Heart right ventricle (tissue), 16 donors: ENCODE results near the gene INS. TPM values are rescaled to one million over a fixed set of nuclear protein-coding genes. Genes with fewer than 3 reads are reported as not detected.

Source experiments
- ATAC-seq, 8 donors: fragments of 200-7000 bp; cut with Tn5 transposase; one replicate each; pipeline ENCODE4 v1.9.1; 2020; ENCODE audit warnings: mild to moderate bottlenecking in 8 of 8, moderate library complexity in 8 of 8, moderate number of reproducible peaks in 1 of 8
- DNase-seq, 2 donors: peaks; one replicate each; pipeline ENCODE4 v3.0.0-alpha.2; 2020
- H3K27ac ChIP-seq, 10 donors: fragments of 200-600 bp; sonication (generic) in 2 of 10; one replicate each; pipeline versions ENCODE4 v1.5.0 to v1.8.0; 2020 to 2022; ENCODE audit warnings: mild to moderate bottlenecking in 3 of 10
- H3K27me3 ChIP-seq, 7 donors: fragments of 200-600 bp; one replicate each; pipeline ENCODE4 v1.8.0; 2021 to 2022; ENCODE audit warnings: mild to moderate bottlenecking in 2 of 7
- H3K36me3 ChIP-seq, 9 donors: fragments of 200-600 bp; sonication (generic) in 1 of 9; one replicate each; pipeline versions ENCODE4 v1.5.0 to v1.8.0; 2020 to 2022; ENCODE audit warnings: mild to moderate bottlenecking in 2 of 9
- H3K4me1 ChIP-seq, 9 donors: fragments of 200-600 bp; sonication (generic) in 1 of 9; one replicate each; pipeline versions ENCODE4 v1.5.0 to v1.8.0; 2020 to 2022; ENCODE audit warnings: mild to moderate bottlenecking in 4 of 9
- H3K4me3 ChIP-seq, 10 donors: fragments of 200-600 bp; sonication (generic) in 2 of 10; one replicate each; pipeline versions ENCODE4 v1.5.0 to v1.8.0; 2020 to 2022; ENCODE audit warnings: mild to moderate bottlenecking in 7 of 10, moderate library complexity in 2 of 10
- H3K9me3 ChIP-seq, 11 donors: fragments of 200-600 bp in 10 of 11; sonication (generic) in 2 of 11; one replicate each; pipeline versions ENCODE4 v1.5.0 to v1.8.0; 2013 to 2022; ENCODE audit warnings: mild to moderate bottlenecking in 2 of 11, control low read depth in 1 of 11, moderate library complexity in 1 of 11
- WGBS, 2 donors: extraction: QIAGEN DNeasy Blood & Tissue Kit; methylation state at CpG; one replicate each; pipeline ENCODE4 v1.1.7; 2013; ENCODE audit warnings: inconsistent platforms in 1 of 2; 5-methylcytosine and 5-hydroxymethylcytosine counted together
- intact Hi-C, 10 donors: fragments of 100-400 bp; cut with DNase I; formaldehyde crosslinking; loops; one replicate each; pipeline versions ENCODE4 v1.11.1 to v1.14.2; 2022
- microRNA-seq, 2 donors: library from miRNA; unstranded; fragments of <30 nt; microRNA quantifications; one replicate each; pipeline ENCODE4 v1.2.0, GENCODE V29; 2021
- polyA plus RNA-seq, 2 donors: library from polyadenylated mRNA; stranded (reverse); fragments of 200-250 nt; gene quantifications; one replicate each; pipeline ENCODE4 v1.2.3, GENCODE V29; 2013
- total RNA-seq, 10 donors: library from RNA; stranded (reverse); fragmentation: NEBNext Ultra II Directional in 3 of 10; extraction: Animal tissue kit (Norgen Biotek cat#: 25700) in 3 of 10; gene quantifications; one replicate each; pipeline versions ENCODE4 v1.2.1 to v1.2.4, GENCODE V29; 2021 to 2023
- TF ChIP-seq, protein P1 (sequence below), 9 donors: fragments of 200-600 bp; sonication (generic) in 2 of 9; IDR thresholded peaks; one replicate each; pipeline versions ENCODE4 v1.5.0 to v1.8.0; 2021 to 2022; ENCODE audit warnings: antibody characterized with exemption in 9 of 9, mild to moderate bottlenecking in 5 of 9, moderate library complexity in 1 of 9
- donor health status: Arrhythmogenic right ventricular cardiomyopathy.
- donor health status: ischemic (EF 13 %, LVEDD 7.1; RV severe dilation, severe dysfunction).
- donor health status: healthy with polysubstance abuse.
- donor health status: DM: no; HTN: yes; CAD: no.
- donor health status: DM: no; HTN: no; CAD: no.
- donor health status: ischemic (EF 25% LVEDD 6.9; RV normal size, moderate dysfunction).
- donor health status: ischemic (EF 25% LVEDD 5.7; RV mildly dilated, moderate dysfunction).
- donor health status: healthy.
- donor health status: DM: yes; HTN: yes; CAD: no.
- donor health status: Ischemic cardiomyopathy.
- donor health status: ischemic (EF 35%, LVEDD 5.7; RV mildly dilated, moderate dysfunction).
- donor health status: nonischemic (EF 11% LVEDD 7.7; RV severe dilation, severe dysfunction).
- donor health status: DM: yes; HTN: yes; CAD: no.
- donor health status: PGD.
- donor health status: ischemic (EF 29% LVEDD 5.4; RV normal size, mild dysfunction).
- donor health status: nonischemic (EF 23%, LVEDD 6.1; RV moderate dilation, normal function).

INS gene
- total and polyA plus RNA-seq, 12 donors = 0.76 to 3.3 (median 1.0) TPM; not detected in 9

DNA sequence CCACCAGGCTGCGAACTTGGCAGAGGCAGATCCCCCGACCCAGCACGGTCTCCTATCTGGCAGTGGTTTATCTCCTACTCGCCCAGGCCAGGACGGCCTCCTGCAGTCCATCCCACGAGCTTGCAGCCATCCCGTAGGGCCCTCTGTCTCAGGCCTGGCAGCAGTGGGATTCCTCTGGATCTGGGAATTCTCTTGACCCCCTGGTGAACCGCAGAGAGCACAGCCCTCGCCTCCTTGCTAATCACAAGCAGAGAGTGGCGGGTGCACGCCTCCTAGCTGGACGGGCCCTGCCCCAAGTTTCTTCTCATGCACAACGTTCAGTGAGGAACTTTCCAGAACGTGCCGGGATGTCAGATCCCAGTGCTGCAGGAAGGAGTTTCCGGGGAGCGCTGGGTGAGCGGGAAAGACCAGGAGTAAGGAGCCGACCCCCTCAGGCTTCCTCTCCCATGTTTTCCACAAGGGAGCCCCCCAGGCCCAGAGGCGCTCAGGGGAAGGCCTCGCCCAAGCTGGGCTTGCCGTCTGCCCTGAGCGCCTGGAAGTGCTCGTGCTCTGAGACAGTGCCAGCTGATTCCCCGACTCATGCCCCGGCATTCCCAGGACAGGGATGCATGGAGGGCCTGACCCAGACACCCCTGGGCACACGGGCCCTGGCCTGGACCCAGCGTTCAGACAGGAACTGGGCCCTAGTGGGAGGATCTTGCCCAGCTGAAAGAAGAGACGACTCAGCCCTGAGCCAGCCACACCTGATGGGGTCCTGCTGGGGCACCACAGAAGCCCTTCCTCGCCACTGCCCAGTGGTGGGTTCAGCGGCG, 46.4 kb downstream of the INS start:
- Histone ChIP-seq H3K9me3 (peaks cover 0 to 20% (median 9%) of the 10 kb centered on the region in 11 donors), H3K36me3 (no peaks in the 10 kb centered on the region), H3K27me3 (peaks cover 0 to 5% (median 1%) of the 10 kb centered on the region in 7 donors), H3K27ac (no peak overlapping the region), H3K4me1 (peaks cover 0 to 7% (median 5%) of the 10 kb centered on the region in 9 donors), H3K4me3 (no peak overlapping the region)
- 80 to 81% methylated on average over 32 of the region's 32 CpGs for WGBS, 2 donors
- no peak for DNase-seq
- intact Hi-C loops = no loop called here
- TF ChIP-seq, protein P1, sequence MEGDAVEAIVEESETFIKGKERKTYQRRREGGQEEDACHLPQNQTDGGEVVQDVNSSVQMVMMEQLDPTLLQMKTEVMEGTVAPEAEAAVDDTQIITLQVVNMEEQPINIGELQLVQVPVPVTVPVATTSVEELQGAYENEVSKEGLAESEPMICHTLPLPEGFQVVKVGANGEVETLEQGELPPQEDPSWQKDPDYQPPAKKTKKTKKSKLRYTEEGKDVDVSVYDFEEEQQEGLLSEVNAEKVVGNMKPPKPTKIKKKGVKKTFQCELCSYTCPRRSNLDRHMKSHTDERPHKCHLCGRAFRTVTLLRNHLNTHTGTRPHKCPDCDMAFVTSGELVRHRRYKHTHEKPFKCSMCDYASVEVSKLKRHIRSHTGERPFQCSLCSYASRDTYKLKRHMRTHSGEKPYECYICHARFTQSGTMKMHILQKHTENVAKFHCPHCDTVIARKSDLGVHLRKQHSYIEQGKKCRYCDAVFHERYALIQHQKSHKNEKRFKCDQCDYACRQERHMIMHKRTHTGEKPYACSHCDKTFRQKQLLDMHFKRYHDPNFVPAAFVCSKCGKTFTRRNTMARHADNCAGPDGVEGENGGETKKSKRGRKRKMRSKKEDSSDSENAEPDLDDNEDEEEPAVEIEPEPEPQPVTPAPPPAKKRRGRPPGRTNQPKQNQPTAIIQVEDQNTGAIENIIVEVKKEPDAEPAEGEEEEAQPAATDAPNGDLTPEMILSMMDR (IDR thresholded peaks at IDR 0.05) = no peak
- ATAC-seq = peak in 1 of 8 donors; percentile 34

DNA sequence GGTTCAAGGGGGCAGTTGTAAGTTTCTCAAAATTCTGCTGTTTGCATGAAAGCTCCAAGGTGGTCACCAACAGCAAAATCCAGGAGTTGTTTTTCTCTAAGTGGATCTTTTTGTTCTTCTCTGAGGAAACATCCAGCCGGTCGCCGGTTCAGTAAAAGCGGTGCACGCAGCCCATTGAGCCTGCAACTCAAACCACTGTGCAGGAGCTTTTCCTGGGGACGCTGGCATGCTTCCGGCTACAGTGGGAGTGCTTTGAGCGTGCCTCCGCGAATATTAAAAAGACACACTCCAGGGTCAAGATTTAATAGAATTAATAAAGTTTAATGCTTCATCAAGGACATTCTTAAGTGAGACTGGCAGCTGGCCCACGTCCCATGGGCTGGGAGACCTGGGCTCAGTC, 47.2 kb downstream of the INS start:
- no peak for DNase-seq
- 88 to 89% methylated on average over 11 of the region's 11 CpGs for WGBS, 2 donors
- intact Hi-C loops = no loop called here

DNA sequence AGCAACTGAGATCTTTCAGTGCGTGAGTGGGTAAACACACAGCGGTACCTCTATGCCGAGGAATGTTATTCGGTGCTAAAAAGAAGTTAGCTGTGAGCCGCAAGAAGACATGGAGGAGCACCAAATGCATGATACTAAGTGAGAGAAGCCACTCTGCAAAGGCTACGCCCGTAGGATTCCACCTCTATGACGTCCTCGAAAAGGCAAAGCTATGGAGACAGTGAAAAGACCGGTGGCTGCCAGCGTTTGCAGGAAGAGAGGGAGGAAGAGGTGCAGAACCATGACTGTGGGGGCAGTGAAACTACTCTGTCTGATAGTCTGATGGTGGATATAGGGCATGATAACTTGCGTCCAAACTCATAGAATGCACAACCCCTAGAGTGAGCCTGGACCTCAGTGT, 50.5 kb downstream of the INS start:
- TF ChIP-seq, protein P1 (IDR thresholded peaks at IDR 0.05) = no peak
- no peaks in the 10 kb centered on the region for H3K36me3 ChIP-seq
- DNase-seq (no peak), ATAC-seq (no peak)
- H3K4me1 ChIP-seq = peaks cover 0 to 18% (median 15%) of the 10 kb centered on the region in 9 donors
- no peaks in the 10 kb centered on the region for H3K9me3 ChIP-seq
- no peak overlapping the region for H3K4me3 ChIP-seq
- peaks cover 0 to 6% (median 0%) of the 10 kb centered on the region in 7 donors for H3K27me3 ChIP-seq
- no peak overlapping the region for H3K27ac ChIP-seq
- intact Hi-C loops = no loop called here
- 89% methylated on average over 12 of the region's 12 CpGs for WGBS, 2 donors

More for the DNA sequence above, 47.2 kb downstream of the INS start:
- Histone ChIP-seq H3K4me1 (peaks cover 0 to 15% (median 14%) of the 10 kb centered on the region in 9 donors), H3K27me3 (peaks cover 0 to 6% (median 0%) of the 10 kb centered on the region in 7 donors), H3K27ac (no peak overlapping the region), H3K4me3 (no peak overlapping the region), H3K9me3 (peaks cover 0 to 20% (median 9%) of the 10 kb centered on the region in 11 donors), H3K36me3 (no peaks in the 10 kb centered on the region)
- TF ChIP-seq, protein P1 (IDR thresholded peaks at IDR 0.05) = no peak
- ATAC-seq = no peak

Small RNA genes lying within 50 kb of the gene (microRNA-seq; reads per million reads assigned to microRNA genes)
- gene MIR4686 = 0 reads per million in 2 donors
- gene MIR483 = 148 to 250 reads per million in 2 donors

Other genes with a start within 250 kb of the INS start
- 10 to 100 TPM; 12.5 to 49.9 (median 39.9) TPM for gene TNNT3, start 241.5 kb downstream of the INS start, total RNA-seq
- 10 to 100 TPM; 45.7 to 48.5 TPM for gene TNNT3, start 241.5 kb downstream of the INS start, polyA plus RNA-seq
- 10 to 100 TPM; 45.9 to 95.8 (median 74.2) TPM for gene MRPL23, start 213.9 kb downstream of the INS start, total RNA-seq
- 100 to 1,000 TPM; 225 to 356 TPM for gene MRPL23, start 213.9 kb downstream of the INS start, polyA plus RNA-seq
- 1,000 to 10,000 TPM in 2 of 10 donors, 100 to 1,000 TPM in 8; 235 to 1,965 (median 391) TPM for gene H19, start 163.4 kb downstream of the INS start, total RNA-seq
- gene H19, start 163.4 kb downstream of the INS start, polyA plus RNA-seq = 1,000 to 10,000 TPM in 1 of 2 donors, 100 to 1,000 TPM in 1; 653 to 1,642 TPM
- gene IGF2, start 21.8 kb downstream of the INS start, total RNA-seq = 100 to 1,000 TPM in 3 of 10 donors, 10 to 100 TPM in 7; 68.8 to 195 (median 81.6) TPM
- 10 to 100 TPM; 36.0 to 85.9 TPM for gene IGF2, start 21.8 kb downstream of the INS start, polyA plus RNA-seq
- gene TH, start 10.6 kb upstream of the INS start, total RNA-seq = not detected
- gene TH, start 10.6 kb upstream of the INS start, polyA plus RNA-seq = under 1 TPM; 0.14 to 0.15 TPM
- gene ASCL2, start 109.4 kb upstream of the INS start, total RNA-seq = 1 to 10 TPM in 1 of 10 donors, under 1 TPM in 5, not detected in 4; 0.15 to 2.7 (median 0.29) TPM
- under 1 TPM; 0.16 to 0.22 TPM for gene ASCL2, start 109.4 kb upstream of the INS start, polyA plus RNA-seq
- gene C11orf21, start 140.7 kb upstream of the INS start, total RNA-seq = 10 to 100 TPM; 15.1 to 56.2 (median 31.1) TPM
- 10 to 100 TPM in 1 of 2 donors, 1 to 10 TPM in 1; 2.6 to 73.4 TPM for gene C11orf21, start 140.7 kb upstream of the INS start, polyA plus RNA-seq
- 10 to 100 TPM; 16.0 to 26.9 (median 23.3) TPM for gene TSPAN32, start 140.8 kb upstream of the INS start, total RNA-seq
- gene TSPAN32, start 140.8 kb upstream of the INS start, polyA plus RNA-seq = 10 to 100 TPM in 1 of 2 donors, 1 to 10 TPM in 1; 2.3 to 47.5 TPM
- 100 to 1,000 TPM; 461 to 959 (median 513) TPM for gene CD81, start 216.1 kb upstream of the INS start, total RNA-seq
- gene CD81, start 216.1 kb upstream of the INS start, polyA plus RNA-seq = 100 to 1,000 TPM; 346 to 588 TPM
- gene TSSC4, start 239.5 kb upstream of the INS start, total RNA-seq = 10 to 100 TPM; 22.0 to 46.4 (median 29.2) TPM
- gene TSSC4, start 239.5 kb upstream of the INS start, polyA plus RNA-seq = 10 to 100 TPM; 56.0 to 72.3 TPM